Loucy (cell line): Measurements from ENCODE around the gene UBLCP1.

Experiments used
- H2AFZ ChIP-seq: fragments of 200-600 bp; sonication (generic); 2 replicates; pipeline ENCODE4 v1.6.0; 2016; ENCODE audit warnings: antibody characterized with exemption, mild to moderate bottlenecking, low read length, moderate library complexity
- H3F3A ChIP-seq: fragments of 200-600 bp; 2 replicates; pipeline ENCODE4 v1.6.0; 2016; ENCODE audit warnings: antibody characterized with exemption, low read depth, mild to moderate bottlenecking
- H3K27me3 ChIP-seq: fragments of 200-600 bp; sonication (generic); 2 replicates; pipeline ENCODE4 v1.6.1; 2014; ENCODE audit warnings: low read length, mild to moderate bottlenecking; ENCODE audit not compliant: insufficient read depth, poor library complexity, severe bottlenecking
- H3K36me3 ChIP-seq: fragments of 200-600 bp; sonication (generic); 2 replicates; pipeline ENCODE4 v1.6.1; 2016; ENCODE audit warnings: low read length; ENCODE audit not compliant: insufficient read depth
- H3K4me1 ChIP-seq: fragments of 200-600 bp; sonication (generic); 2 replicates; pipeline ENCODE4 v1.5.1; 2014; ENCODE audit warnings: low read length, mild to moderate bottlenecking; ENCODE audit not compliant: insufficient read depth, poor library complexity, severe bottlenecking
- H3K4me2 ChIP-seq: fragments of 200-600 bp; sonication (generic); 2 replicates; pipeline ENCODE4 v1.6.0; 2014; ENCODE audit warnings: antibody characterized with exemption, low read length, low read depth, mild to moderate bottlenecking; ENCODE audit not compliant: poor library complexity, severe bottlenecking
- H3K4me3 ChIP-seq: fragments of 200-600 bp; sonication (generic); 2 replicates; pipeline ENCODE4 v1.5.1; 2014; ENCODE audit warnings: low read length, mild to moderate bottlenecking, mixed read lengths; ENCODE audit not compliant: poor library complexity, severe bottlenecking
- H3K79me2 ChIP-seq: fragments of 200-600 bp; sonication (generic); 2 replicates; pipeline ENCODE4 v1.6.1; 2014; ENCODE audit warnings: low read length; ENCODE audit not compliant: insufficient read depth
- H3K9ac ChIP-seq: fragments of 200-600 bp; sonication (generic); 2 replicates; pipeline ENCODE4 v1.6.0; 2014; ENCODE audit warnings: mild to moderate bottlenecking, low read depth, low read length, moderate library complexity; ENCODE audit not compliant: poor library complexity, severe bottlenecking
- H3K9me2 ChIP-seq: fragments of 200-600 bp; sonication (generic); replicated peaks from 2 replicates; pipeline ENCODE4 v1.6.1; 2016; ENCODE audit warnings: low read depth, low read length, mixed read lengths
- H3K9me3 ChIP-seq: fragments of 200-600 bp; sonication (generic); 2 replicates; pipeline ENCODE4 v1.6.1; 2014; ENCODE audit warnings: mild to moderate bottlenecking, antibody characterized with exemption, low read length, low read depth; ENCODE audit not compliant: insufficient read depth
- H4K20me1 ChIP-seq: fragments of 200-600 bp; sonication (generic); 2 replicates; pipeline ENCODE4 v1.6.0; 2014; ENCODE audit warnings: antibody characterized with exemption, low read length, mild to moderate bottlenecking; ENCODE audit not compliant: insufficient read depth, poor library complexity, severe bottlenecking
- EZH2phosphoT487 ChIP-seq: fragments of 200-600 bp; IDR thresholded peaks from 2 replicates; pipeline ENCODE4 v1.6.1; 2018; ENCODE audit warnings: antibody characterized with exemption, mild to moderate bottlenecking, moderate library complexity, borderline replicate concordance
- TF ChIP-seq, protein P1 (sequence below): fragments of 200-600 bp; sonication (generic); conservative IDR thresholded peaks from 2 replicates; pipeline ENCODE4 v1.5.1; 2014; ENCODE audit warnings: mild to moderate bottlenecking, antibody characterized with exemption, low read length

Gene UBLCP1

DNA sequence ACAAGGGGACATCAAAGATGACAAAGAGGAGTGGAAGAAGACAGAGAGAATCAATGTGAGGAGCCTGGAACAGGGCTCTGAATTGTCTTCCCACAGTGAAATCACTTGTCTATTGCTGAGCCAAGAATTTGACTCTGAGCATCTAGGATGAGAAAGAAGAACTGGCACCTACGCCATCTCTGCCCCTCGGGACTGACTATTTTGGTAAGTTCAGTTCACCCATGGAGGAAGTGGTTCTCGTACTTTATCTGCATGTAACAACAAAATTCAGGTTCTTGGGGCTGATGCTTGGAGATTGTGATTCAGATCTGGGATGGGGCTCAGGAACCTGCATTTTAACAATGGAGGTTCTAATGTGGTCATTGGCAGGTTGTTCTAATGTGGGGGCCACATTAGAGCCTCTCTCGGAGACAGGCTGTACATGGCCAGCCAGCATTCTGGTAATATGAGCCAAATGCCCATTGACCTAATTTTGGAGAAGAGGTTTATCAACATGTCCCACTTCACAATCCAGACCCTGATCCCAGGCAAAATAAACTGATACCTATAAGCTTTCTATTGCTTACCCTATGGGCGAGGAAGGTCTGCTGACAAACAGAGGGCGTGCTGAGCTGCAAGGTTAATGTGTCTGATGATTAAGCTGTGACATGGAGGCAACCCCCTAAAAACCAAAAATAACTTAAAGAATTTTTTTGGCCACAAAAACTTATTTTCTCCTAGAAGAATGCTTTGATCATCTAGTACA lies 69.9 kb downstream of the UBLCP1 start:
- Histone ChIP-seq H3F3A (no peaks in the 10 kb centered on the region), H3K27me3 (no peaks in the 10 kb centered on the region), H3K9ac (no peak overlapping the region), H3K4me3 (no peak overlapping the region), H3K9me2 (no peaks in the 10 kb centered on the region), H4K20me1 (no peaks in the 10 kb centered on the region), H3K36me3 (no peaks in the 10 kb centered on the region), H3K4me2 (no peak overlapping the region), H2AFZ (no peak overlapping the region), H3K4me1 (no peaks in the 10 kb centered on the region), H3K79me2 (no peaks in the 10 kb centered on the region), H3K9me3 (no peaks in the 10 kb centered on the region)
- TF ChIP-seq EZH2phosphoT487, result no peak
- TF ChIP-seq, protein P1, sequence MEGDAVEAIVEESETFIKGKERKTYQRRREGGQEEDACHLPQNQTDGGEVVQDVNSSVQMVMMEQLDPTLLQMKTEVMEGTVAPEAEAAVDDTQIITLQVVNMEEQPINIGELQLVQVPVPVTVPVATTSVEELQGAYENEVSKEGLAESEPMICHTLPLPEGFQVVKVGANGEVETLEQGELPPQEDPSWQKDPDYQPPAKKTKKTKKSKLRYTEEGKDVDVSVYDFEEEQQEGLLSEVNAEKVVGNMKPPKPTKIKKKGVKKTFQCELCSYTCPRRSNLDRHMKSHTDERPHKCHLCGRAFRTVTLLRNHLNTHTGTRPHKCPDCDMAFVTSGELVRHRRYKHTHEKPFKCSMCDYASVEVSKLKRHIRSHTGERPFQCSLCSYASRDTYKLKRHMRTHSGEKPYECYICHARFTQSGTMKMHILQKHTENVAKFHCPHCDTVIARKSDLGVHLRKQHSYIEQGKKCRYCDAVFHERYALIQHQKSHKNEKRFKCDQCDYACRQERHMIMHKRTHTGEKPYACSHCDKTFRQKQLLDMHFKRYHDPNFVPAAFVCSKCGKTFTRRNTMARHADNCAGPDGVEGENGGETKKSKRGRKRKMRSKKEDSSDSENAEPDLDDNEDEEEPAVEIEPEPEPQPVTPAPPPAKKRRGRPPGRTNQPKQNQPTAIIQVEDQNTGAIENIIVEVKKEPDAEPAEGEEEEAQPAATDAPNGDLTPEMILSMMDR, result no peak

DNA sequence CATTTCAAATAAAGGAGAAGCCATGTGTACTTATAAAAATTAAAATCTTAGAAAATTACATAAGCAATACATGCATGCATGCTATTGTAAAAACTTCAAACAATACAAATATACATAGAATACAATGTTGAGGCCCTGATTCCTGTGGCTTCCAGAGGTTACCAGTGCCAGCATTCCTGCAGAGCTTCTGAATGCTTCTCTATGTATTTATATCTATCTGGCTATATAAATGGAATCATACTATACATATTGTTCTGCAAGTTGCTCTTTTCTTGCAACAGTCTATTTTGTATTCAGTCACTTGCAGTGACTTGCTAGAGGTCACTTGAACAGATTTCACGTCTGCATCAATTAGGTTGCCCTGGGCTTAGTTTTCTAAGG lies 70.4 kb downstream of the UBLCP1 start:
- no peak overlapping the region for H3K4me3 ChIP-seq
- H3K9me2 ChIP-seq, result no peaks in the 10 kb centered on the region
- H3K27me3 ChIP-seq, result no peaks in the 10 kb centered on the region
- no peaks in the 10 kb centered on the region for H3F3A ChIP-seq
- H3K4me1 ChIP-seq, result no peaks in the 10 kb centered on the region
- TF ChIP-seq, protein P1, result no peak
- no peak for TF ChIP-seq EZH2phosphoT487
- no peaks in the 10 kb centered on the region for H3K79me2 ChIP-seq
- no peaks in the 10 kb centered on the region for H4K20me1 ChIP-seq
- H3K9me3 ChIP-seq, result no peaks in the 10 kb centered on the region
- H3K9ac ChIP-seq, result no peak overlapping the region
- no peak overlapping the region for H3K4me2 ChIP-seq
- no peaks in the 10 kb centered on the region for H3K36me3 ChIP-seq
- H2AFZ ChIP-seq, result no peak overlapping the region
